H1 (cell line): Measurements from ENCODE around the gene MFAP5. TPM values are rescaled to one million over a fixed set of nuclear protein-coding genes. Genes with fewer than 3 reads are reported as not detected.
A peak's percentile ranks its signal among the peaks of the same experiment; 100 is the strongest.

Experiments
- CTCF ChIA-PET: fragments of 300-600 bp; sonication (Branson Sonifier 250); formaldehyde crosslinking; loops from one replicate; lab custom pipeline; 2021; ENCODE audit not compliant: partially characterized antibody; lab: Charles Lee
- POLR2A ChIA-PET: fragments of 300-600 bp; sonication (Branson Sonifier 250); formaldehyde crosslinking; loops from one replicate; lab custom pipeline; 2021; ENCODE audit warnings: inconsistent platforms; ENCODE audit not compliant: partially characterized antibody; lab: Charles Lee
- DNase-seq, 2 experiments: peaks; one replicate each; pipeline versions ENCODE4 v3.0.0 to v3.0.0-alpha.2; 2010 to 2022; ENCODE audit warnings: low spot score in 2 of 2, low read depth in 1 of 2, mixed read lengths in 1 of 2
- FAIRE-seq: peaks from 2 replicates; lab custom pipeline; 2011; peaks lifted over from hg19 to GRCh38; lab: Jason Lieb, UNC
- H2AFZ ChIP-seq: 2 replicates; pipeline ENCODE4 v1.8.1; 2012; ENCODE audit warnings: low read length, inconsistent platforms
- H2AK5ac ChIP-seq: 2 replicates; pipeline ENCODE4 v1.6.1; 2013; ENCODE audit warnings: low read depth, low read length
- H2BK120ac ChIP-seq: replicated peaks from 2 replicates; pipeline ENCODE3; 2013; ENCODE audit warnings: low read depth, low read length, inconsistent platforms
- H2BK12ac ChIP-seq: 2 replicates; pipeline ENCODE4 v1.6.1; 2013; ENCODE audit warnings: low read depth, low read length
- H2BK15ac ChIP-seq: 2 replicates; pipeline ENCODE4 v1.6.1; 2013; ENCODE audit warnings: low read length
- H2BK20ac ChIP-seq: 2 replicates; pipeline ENCODE4 v1.6.1; 2013; ENCODE audit warnings: low read length
- H2BK5ac ChIP-seq: 2 replicates; pipeline ENCODE4 v1.6.1; 2013; ENCODE audit warnings: low read depth, low read length
- H3K14ac ChIP-seq: 2 replicates; pipeline ENCODE4 v1.6.1; 2013; ENCODE audit warnings: inconsistent platforms; ENCODE audit not compliant: insufficient read length
- H3K18ac ChIP-seq: 2 replicates; pipeline ENCODE4 v1.6.1; 2013; ENCODE audit warnings: low read length; ENCODE audit errors: extremely low read depth
- H3K23ac ChIP-seq: 2 replicates; pipeline ENCODE4 v1.6.1; 2013; ENCODE audit warnings: inconsistent platforms; ENCODE audit not compliant: insufficient read length
- H3K23me2 ChIP-seq: 2 replicates; pipeline ENCODE4 v1.6.1; 2013; ENCODE audit warnings: low read depth, low read length
- H3K27ac ChIP-seq: 2 replicates; pipeline ENCODE4 v1.6.1; 2011; ENCODE audit warnings: low read depth, low read length, inconsistent platforms
- H3K27me3 ChIP-seq, 4 experiments: replicated peaks in 1 of 4; 1 replicate in 1 of 4; 2 replicates in 3 of 4; pipeline versions ENCODE4 v1.6.1 to v1.8.1; 2011 to 2013; ENCODE audit warnings: low read length in 3 of 4, mild to moderate bottlenecking in 3 of 4, inconsistent platforms in 2 of 4, mixed read lengths in 2 of 4, moderate library complexity in 1 of 4; ENCODE audit not compliant: control insufficient read depth in 3 of 4, insufficient read depth in 3 of 4; ENCODE audit errors: extremely low read depth in 1 of 4
- H3K36me3 ChIP-seq, 4 experiments: 2 replicates each; pipeline versions ENCODE4 v1.6.1 to v1.8.1; 2011 to 2013; ENCODE audit warnings: mild to moderate bottlenecking in 4 of 4, low read length in 3 of 4, moderate library complexity in 2 of 4, control low read depth in 1 of 4, inconsistent platforms in 1 of 4; ENCODE audit not compliant: insufficient read depth in 4 of 4, control insufficient read depth in 2 of 4
- H3K4ac ChIP-seq: replicated peaks from 2 replicates; pipeline ENCODE3; 2013; ENCODE audit warnings: low read length, low read depth, mixed read lengths, inconsistent platforms; ENCODE audit not compliant: insufficient read length
- H3K4me1 ChIP-seq, 4 experiments: replicated peaks in 1 of 4; 1 replicate in 1 of 4; 2 replicates in 3 of 4; pipeline versions ENCODE4 v1.6.1 to v1.8.1; 2011 to 2013; ENCODE audit warnings: low read length in 3 of 4, inconsistent platforms in 2 of 4, mixed read lengths in 1 of 4; ENCODE audit not compliant: insufficient read depth in 4 of 4, control insufficient read depth in 3 of 4
- H3K4me2 ChIP-seq, 2 experiments: 2 replicates each; pipeline versions ENCODE4 v1.6.1 to v1.8.1; 2011 to 2013; ENCODE audit warnings: low read depth in 2 of 2, low read length in 2 of 2, control low read depth in 1 of 2, inconsistent platforms in 1 of 2, mild to moderate bottlenecking in 1 of 2; ENCODE audit not compliant: insufficient read depth in 1 of 2
- H3K4me3 ChIP-seq, 4 experiments: fragments of 200-600, 300-600 bp in 1 of 4; sonication (generic), shearing (Covaris generic), sonication (Bioruptor Twin) in 1 of 4; 2 replicates each; pipeline versions ENCODE4 v1.5.1 to v1.8.1; 2011 to 2016; ENCODE audit warnings: low read length in 4 of 4, low read depth in 3 of 4, control low read depth in 2 of 4, inconsistent platforms in 2 of 4, mild to moderate bottlenecking in 2 of 4, mixed read lengths in 1 of 4, moderate library complexity in 1 of 4; ENCODE audit not compliant: insufficient read depth in 2 of 4; ENCODE audit errors: extremely low read depth in 1 of 4
- H3K56ac ChIP-seq: replicated peaks from 2 replicates; pipeline ENCODE3; 2013; ENCODE audit warnings: low read depth, mild to moderate bottlenecking, mixed read lengths, low read length, inconsistent platforms; ENCODE audit not compliant: insufficient read length
- H3K79me1 ChIP-seq: 2 replicates; pipeline ENCODE4 v1.6.1; 2013; ENCODE audit warnings: low read depth, low read length, control low read depth
- H3K79me2 ChIP-seq, 2 experiments: 2 replicates each; pipeline versions ENCODE4 v1.6.1 to v1.8.1; 2012 to 2013; ENCODE audit warnings: low read length in 2 of 2, mild to moderate bottlenecking in 2 of 2, inconsistent platforms in 1 of 2; ENCODE audit not compliant: insufficient read depth in 2 of 2, control insufficient read depth in 1 of 2
- H3K9ac ChIP-seq, 4 experiments: replicated peaks in 1 of 4; 1 replicate in 1 of 4; 2 replicates in 3 of 4; pipeline versions ENCODE4 v1.6.1 to v1.8.1; 2011 to 2013; ENCODE audit warnings: low read depth in 3 of 4, low read length in 3 of 4, control low read depth in 2 of 4, mild to moderate bottlenecking in 2 of 4, moderate library complexity in 2 of 4, inconsistent platforms in 1 of 4; ENCODE audit errors: extremely low read depth in 1 of 4
- H3K9me3 ChIP-seq, 2 experiments: 2 replicates each; pipeline versions ENCODE4 v1.6.1 to v1.8.1; 2012 to 2013; ENCODE audit warnings: mild to moderate bottlenecking in 2 of 2, moderate library complexity in 2 of 2, control low read depth in 1 of 2, inconsistent platforms in 1 of 2, low read depth in 1 of 2, low read length in 1 of 2, mixed read lengths in 1 of 2; ENCODE audit not compliant: insufficient read depth in 2 of 2
- H4K20me1 ChIP-seq, 2 experiments: replicated peaks in 1 of 2; 2 replicates each; pipeline versions ENCODE3 to v1.8.1; 2011 to 2013; ENCODE audit warnings: inconsistent platforms in 2 of 2, low read length in 2 of 2, mild to moderate bottlenecking in 1 of 2; ENCODE audit not compliant: insufficient read depth in 2 of 2, control insufficient read depth in 1 of 2
- H4K5ac ChIP-seq: 2 replicates; pipeline ENCODE4 v1.6.1; 2013; ENCODE audit warnings: low read length, low read depth, mixed read lengths, inconsistent platforms; ENCODE audit not compliant: insufficient read length
- H4K8ac ChIP-seq: 2 replicates; pipeline ENCODE4 v1.8.0; 2013; ENCODE audit warnings: mild to moderate bottlenecking, moderate library complexity, low read length, inconsistent platforms; ENCODE audit not compliant: insufficient read depth; ENCODE audit errors: extremely low read depth
- H4K91ac ChIP-seq: replicated peaks from 2 replicates; pipeline ENCODE3; 2013; ENCODE audit warnings: low read length, mixed read lengths, inconsistent platforms; ENCODE audit not compliant: insufficient read length
- CBX5 ChIP-seq: fragments of 300-800, 300-1000 bp; sonication (generic); IDR thresholded peaks from 2 replicates; pipeline ENCODE4 v1.7.1; 2016; ENCODE audit warnings: antibody characterized with exemption, low read length, low read depth
- CHD1 ChIP-seq: IDR thresholded peaks from 2 replicates; pipeline ENCODE4 v1.6.1; 2012; ENCODE audit warnings: low read depth, low read length, improper control_type of control experiment
- CREB1 ChIP-seq: IDR thresholded peaks from 2 replicates; pipeline ENCODE4 v1.6.1; 2012; ENCODE audit warnings: inconsistent platforms
- GTF2F1 ChIP-seq: IDR thresholded peaks from 2 replicates; pipeline ENCODE4 v1.6.1; 2012; ENCODE audit warnings: low read depth, low read length, improper control_type of control experiment, borderline replicate concordance
- JUN ChIP-seq: IDR thresholded peaks from 2 replicates; pipeline ENCODE4 v1.6.1; 2011; ENCODE audit warnings: low read depth, mild to moderate bottlenecking, improper control_type of control experiment, low read length
- MAFK ChIP-seq: IDR thresholded peaks from 2 replicates; pipeline ENCODE4 v1.6.1; 2012; ENCODE audit warnings: low read depth, mild to moderate bottlenecking, improper control_type of control experiment, low read length
- POU5F1 ChIP-seq: IDR thresholded peaks from 2 replicates; pipeline ENCODE4 v1.6.1; 2011; ENCODE audit warnings: low read depth, mild to moderate bottlenecking, low read length, moderate library complexity
- RBBP5 ChIP-seq: IDR thresholded peaks from 2 replicates; pipeline ENCODE4 v1.7.1; 2012; ENCODE audit warnings: low read depth, mild to moderate bottlenecking, inconsistent platforms, low read length, moderate library complexity, borderline replicate concordance
- SAP30 ChIP-seq: fragments of 300-600 bp; sonication (generic); IDR thresholded peaks from 2 replicates; pipeline ENCODE4 v1.7.1; 2012; ENCODE audit warnings: low read length, moderate library complexity, mild to moderate bottlenecking, inconsistent platforms; ENCODE audit not compliant: insufficient read depth, insufficient replicate concordance
- SIX5 ChIP-seq: IDR thresholded peaks from 2 replicates; pipeline ENCODE4 v1.6.1; 2011; ENCODE audit warnings: mild to moderate bottlenecking, low read depth, low read length
- TAF7 ChIP-seq: optimal IDR thresholded peaks from 2 replicates; pipeline ENCODE3; 2011; ENCODE audit warnings: low read depth, mild to moderate bottlenecking, inconsistent platforms, low read length, moderate library complexity, borderline replicate concordance
- TEAD4 ChIP-seq: IDR thresholded peaks from 2 replicates; pipeline ENCODE4 v1.6.1; 2012; ENCODE audit warnings: low read depth, low read length, inconsistent platforms, mixed read lengths
- ZNF274 ChIP-seq: IDR thresholded peaks from 2 replicates; pipeline ENCODE4 v1.7.0; 2012; ENCODE audit warnings: low read length, borderline replicate concordance; ENCODE audit errors: extremely low read depth
- WGBS, 2 experiments: shearing (Covaris generic) in 1 of 2; methylation state at CpG; one replicate each; pipeline versions ENCODE4 v1.1.6 to v1.1.7; 2013 to 2015; ENCODE audit warnings: low lambda C conversion rate in 2 of 2, mixed read lengths in 2 of 2, inconsistent platforms in 1 of 2, low coverage in 1 of 2, missing lambda C conversion rate in 1 of 2; ENCODE audit not compliant: insufficient replicate concordance in 2 of 2, insufficient coverage in 1 of 2, insufficient read length in 1 of 2; ENCODE audit errors: extremely low coverage in 1 of 2, missing lambda C conversion rate in 1 of 2; 5-methylcytosine and 5-hydroxymethylcytosine counted together
- polyA plus RNA-seq, 7 experiments: library from polyadenylated mRNA; depleted of rRNA in 3 of 7; stranded (reverse) in 5 of 7; unstranded in 2 of 7; fragments of >200 nt in 5 of 7; fragments of 200-250 nt in 2 of 7; gene quantifications; 1 replicate in 5 of 7; 2 replicates in 1 of 7; 4 replicates in 1 of 7; pipeline versions ENCODE4 v1.2.1 to v1.2.3, GENCODE V29; 2011 to 2013; ENCODE audit warnings: missing spikeins in 2 of 7, mixed read lengths in 2 of 7
- total RNA-seq: library from RNA; stranded (reverse); fragmentation: NEBNext Ultra II Directional; extraction: Animal tissue kit (Norgen Biotek cat#: 25700); gene quantifications from 2 replicates; pipeline ENCODE4 v1.2.1, GENCODE V29; 2021
- TF ChIP-seq, protein P1 (sequence below): IDR thresholded peaks from 2 replicates; pipeline ENCODE4 v1.6.1; 2012; ENCODE audit warnings: inconsistent platforms

MFAP5 gene
- total and polyA plus RNA-seq, 2 of the 8 experiments (the other 6 are each of a cell fraction or from before 2014, with no cell fraction given): 0.60 to 0.86 TPM

DNA sequence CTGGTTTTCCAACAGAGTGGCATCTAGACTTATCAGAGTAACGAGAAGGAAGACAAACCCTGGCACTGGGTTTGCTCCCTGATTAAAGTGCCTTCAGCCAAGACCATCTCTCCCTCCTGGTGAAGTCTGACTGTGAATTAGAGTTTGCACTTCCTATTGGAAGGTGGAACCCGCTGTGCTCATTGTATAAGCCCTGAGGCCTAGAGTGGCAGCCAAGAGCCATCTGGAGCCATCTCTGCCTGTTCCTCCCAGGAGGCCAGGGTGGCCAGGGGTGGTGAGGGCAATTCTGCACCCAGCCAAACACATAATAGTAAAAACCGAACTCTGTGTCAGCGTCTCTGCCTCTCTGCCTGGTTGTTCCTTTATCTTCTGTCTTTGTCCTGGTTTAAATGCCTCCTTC is 25.0 kb downstream of the MFAP5 start:
- no peaks in the 10 kb centered on the region for H3K36me3 ChIP-seq
- H4K91ac ChIP-seq: peak overlapping the region; percentile 87
- H2AFZ ChIP-seq: no peak overlapping the region
- no peaks in the 10 kb centered on the region for H3K23me2 ChIP-seq
- H2AK5ac ChIP-seq: no peak overlapping the region; the same call in 1 of the 2 replicates
- H3K4ac ChIP-seq: peak overlapping the region; percentile 32
- no peaks in the 10 kb centered on the region for H3K79me2 ChIP-seq
- H3K4me3 ChIP-seq: no peak overlapping the region
- no peak overlapping the region for H3K27ac ChIP-seq
- peak overlapping the region; percentile 51 for H2BK120ac ChIP-seq
- H4K8ac ChIP-seq: no peak overlapping the region
- H4K5ac ChIP-seq: no peak overlapping the region
- no peak overlapping the region for H3K4me2 ChIP-seq
- WGBS, 2 experiments: 92% methylated on average over 4 of the region's 4 CpGs; no CpG with 5 or more reads in 1 of the 2 experiments
- peak overlapping the region; percentile 16; the same call in 1 of the 2 replicates for H2BK5ac ChIP-seq
- H3K56ac ChIP-seq: no peak overlapping the region
- H3K18ac ChIP-seq: no peak overlapping the region
- no peak for FAIRE-seq
- no peak overlapping the region for H3K9ac ChIP-seq
- ChIA-PET CTCF (interaction anchor here (0.6 to 1.3 kb wide), 2 partner anchors 22 to 93 kb away, joined by 3 to 4 read pairs; no protein-coding TSS in a partner anchor), POLR2A (no interaction called here)
- H3K23ac ChIP-seq: no peak overlapping the region
- no peaks in the 10 kb centered on the region for H3K79me1 ChIP-seq
- H3K4me1 ChIP-seq: peaks cover 2 to 18% (median 9%) of the 10 kb centered on the region in 4 experiments; a peak in 4 of 7 replicates
- no peaks in the 10 kb centered on the region; a peak in 2 of 7 replicates for H3K27me3 ChIP-seq
- no peak for DNase-seq
- H3K9me3 ChIP-seq: no peaks in the 10 kb centered on the region
- no peak overlapping the region for H3K14ac ChIP-seq
- peak overlapping the region; percentile 57; the same call in 1 of the 2 replicates for H2BK20ac ChIP-seq
- H4K20me1 ChIP-seq: no peaks in the 10 kb centered on the region
- no peak overlapping the region for H2BK15ac ChIP-seq
- H2BK12ac ChIP-seq: peak overlapping the region; percentile 29; the same call in 1 of the 2 replicates
- TF ChIP-seq TEAD4 (no peak), RBBP5 (no peak), CHD1 (no peak), CREB1 (no peak), JUN (no peak), TAF7 (no peak), MAFK (no peak), POU5F1 (no peak), CBX5 (no peak), SAP30 (no peak), SIX5 (no peak), GTF2F1 (no peak), ZNF274 (no peak)
- TF ChIP-seq, protein P1, sequence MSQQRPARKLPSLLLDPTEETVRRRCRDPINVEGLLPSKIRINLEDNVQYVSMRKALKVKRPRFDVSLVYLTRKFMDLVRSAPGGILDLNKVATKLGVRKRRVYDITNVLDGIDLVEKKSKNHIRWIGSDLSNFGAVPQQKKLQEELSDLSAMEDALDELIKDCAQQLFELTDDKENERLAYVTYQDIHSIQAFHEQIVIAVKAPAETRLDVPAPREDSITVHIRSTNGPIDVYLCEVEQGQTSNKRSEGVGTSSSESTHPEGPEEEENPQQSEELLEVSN: no peak
